Hepatocyte (in vitro differentiated cells): ENCODE data around the gene CDH26.

Experiments
- CTCF ChIP-seq: fragments of 200-600 bp; sonication (generic); IDR thresholded peaks from 2 replicates; pipeline ENCODE4 v1.5.1; 2016; ENCODE audit warnings: antibody characterized with exemption, mild to moderate bottlenecking; ENCODE audit not compliant: poor library complexity
- EZH2 ChIP-seq: fragments of 200-600 bp; sonication (generic); IDR thresholded peaks from 2 replicates; pipeline ENCODE4 v1.6.1; 2016; ENCODE audit warnings: antibody characterized with exemption, mild to moderate bottlenecking, borderline replicate concordance
- EZH2phosphoT487 ChIP-seq: fragments of 200-600 bp; sonication (generic); IDR thresholded peaks from one replicate; pipeline ENCODE4 v1.6.1; 2018; ENCODE audit warnings: antibody characterized with exemption, mild to moderate bottlenecking, low read depth, moderate library complexity; ENCODE audit not compliant: unreplicated experiment, severe bottlenecking

GRCh38 chr20:60034231-60035110 lies 76.2 kb downstream of the CDH26 start:
- no peak for TF ChIP-seq CTCF
- TF ChIP-seq EZH2, result no peak
- TF ChIP-seq EZH2phosphoT487, result no peak
